Psoas muscle (tissue), 8 donors: ENCODE measurements around the gene RASA3. TPM values are rescaled to one million over a fixed set of nuclear protein-coding genes. Genes with fewer than 3 reads are reported as not detected.

Experiments
- ATAC-seq, 4 donors: fragments of 200-7000 bp; cut with Tn5 transposase; one replicate each; pipeline ENCODE4 v1.9.1; 2020; ENCODE audit warnings: moderate library complexity in 3 of 4, mild to moderate bottlenecking in 2 of 4
- DNase-seq, 2 donors: peaks; one replicate each; pipeline ENCODE4 v3.0.0-alpha.2; 2020
- H3K27ac ChIP-seq: fragments of 200-600 bp; one replicate; pipeline ENCODE4 v1.8.0; 2022
- H3K27me3 ChIP-seq, 3 donors: fragments of 200-600 bp in 1 of 3; one replicate each; pipeline versions ENCODE4 v1.6.1 to v1.8.0; 2013 to 2022; ENCODE audit warnings: low read length in 2 of 3, mild to moderate bottlenecking in 2 of 3, moderate library complexity in 1 of 3; ENCODE audit not compliant: insufficient read depth in 3 of 3
- H3K36me3 ChIP-seq, 2 donors: fragments of 200-600 bp in 1 of 2; one replicate each; pipeline versions ENCODE4 v1.6.1 to v1.8.0; 2013 to 2022; ENCODE audit warnings: low read depth in 1 of 2, mild to moderate bottlenecking in 1 of 2, moderate library complexity in 1 of 2; ENCODE audit not compliant: insufficient read depth in 1 of 2
- H3K4me1 ChIP-seq: fragments of 200-600 bp; one replicate; pipeline ENCODE4 v1.8.0; 2022
- H3K4me3 ChIP-seq: fragments of 200-600 bp; one replicate; pipeline ENCODE4 v1.8.0; 2022; ENCODE audit warnings: mild to moderate bottlenecking
- H3K9me3 ChIP-seq: fragments of 200-600 bp; one replicate; pipeline ENCODE4 v1.8.0; 2022
- WGBS, 3 donors: extraction: QIAGEN DNeasy Blood & Tissue Kit; methylation state at CpG; one replicate each; pipeline versions ENCODE4 v1.1.6 to v1.1.7; 2013; 5-methylcytosine and 5-hydroxymethylcytosine counted together
- intact Hi-C, 2 donors: fragments of 100-400 bp; cut with DNase I; formaldehyde crosslinking; loops; one replicate each; pipeline versions ENCODE4 v1.11.0 to v1.14.2; 2022
- polyA plus RNA-seq, 3 donors: library from polyadenylated mRNA; stranded (reverse); fragments of 200-250 nt; gene quantifications; one replicate each; pipeline ENCODE4 v1.2.3, GENCODE V29; 2013
- total RNA-seq, 4 donors: library from RNA; stranded (reverse); fragmentation: NEBNext Ultra II Directional in 2 of 4; extraction: Animal tissue kit (Norgen Biotek cat#: 25700) in 2 of 4; gene quantifications; one replicate each; pipeline versions ENCODE4 v1.2.1 to v1.2.4, GENCODE V29; 2021 to 2023
- TF ChIP-seq, protein P1 (sequence below): fragments of 200-600 bp; IDR thresholded peaks from one replicate; pipeline ENCODE4 v1.8.0; 2022; ENCODE audit warnings: antibody characterized with exemption
- donor health status: healthy with polysubstance abuse.
- donor health status: DM: no; HTN: no; CAD: no; lungs with moderate emphysema.
- donor health status: Bipolar disorder and iron deficiency.
- donor health status: healthy.
- donor health status: DM: yes; HTN: yes; CAD: no.
- donor health status: DM: no; HTN: no; CAD: no.
- donor health status: DM: no; HTN: no; CAD: no.
- donor health status: DM: yes; HTN: yes; CAD: no.

The RASA3 gene
- total and polyA plus RNA-seq, 7 donors = 4.8 to 24.4 (median 13.1) TPM

DNA sequence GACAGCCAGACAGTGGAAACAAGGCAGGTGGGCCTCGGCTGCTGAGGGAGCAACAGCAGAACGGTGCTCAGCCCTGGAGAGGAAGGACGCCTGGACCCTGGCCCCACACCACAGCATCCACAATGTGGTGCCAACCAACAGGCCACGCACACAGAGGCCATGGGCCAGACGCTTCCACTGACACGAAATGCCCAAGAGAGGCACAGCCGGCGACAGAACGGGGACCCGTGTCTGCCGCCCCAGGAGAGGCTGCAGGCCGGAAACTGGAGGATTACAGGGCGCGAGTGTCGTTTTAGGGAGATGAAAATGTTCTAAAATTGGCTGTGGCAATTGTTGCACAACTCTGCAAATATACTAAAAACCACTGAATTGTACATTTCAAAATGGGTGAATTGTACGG lies 69.7 kb downstream of the RASA3 start:
- intact Hi-C loops = loop anchor here in 1 of 2 donors (5.0 kb wide), 1 partner anchor 40 kb away; no protein-coding TSS in a partner anchor
- Histone ChIP-seq H3K4me3 (no peak overlapping the region), H3K27me3 (no peaks in the 10 kb centered on the region), H3K4me1 (peaks cover 42% of the 10 kb centered on the region), H3K36me3 (no peaks in the 10 kb centered on the region), H3K9me3 (no peaks in the 10 kb centered on the region), H3K27ac (peak overlapping the region; percentile 97)
- 64 to 74% (median 70%) methylated on average over 16 of the region's 16 CpGs for WGBS, 3 donors
- TF ChIP-seq, protein P1, sequence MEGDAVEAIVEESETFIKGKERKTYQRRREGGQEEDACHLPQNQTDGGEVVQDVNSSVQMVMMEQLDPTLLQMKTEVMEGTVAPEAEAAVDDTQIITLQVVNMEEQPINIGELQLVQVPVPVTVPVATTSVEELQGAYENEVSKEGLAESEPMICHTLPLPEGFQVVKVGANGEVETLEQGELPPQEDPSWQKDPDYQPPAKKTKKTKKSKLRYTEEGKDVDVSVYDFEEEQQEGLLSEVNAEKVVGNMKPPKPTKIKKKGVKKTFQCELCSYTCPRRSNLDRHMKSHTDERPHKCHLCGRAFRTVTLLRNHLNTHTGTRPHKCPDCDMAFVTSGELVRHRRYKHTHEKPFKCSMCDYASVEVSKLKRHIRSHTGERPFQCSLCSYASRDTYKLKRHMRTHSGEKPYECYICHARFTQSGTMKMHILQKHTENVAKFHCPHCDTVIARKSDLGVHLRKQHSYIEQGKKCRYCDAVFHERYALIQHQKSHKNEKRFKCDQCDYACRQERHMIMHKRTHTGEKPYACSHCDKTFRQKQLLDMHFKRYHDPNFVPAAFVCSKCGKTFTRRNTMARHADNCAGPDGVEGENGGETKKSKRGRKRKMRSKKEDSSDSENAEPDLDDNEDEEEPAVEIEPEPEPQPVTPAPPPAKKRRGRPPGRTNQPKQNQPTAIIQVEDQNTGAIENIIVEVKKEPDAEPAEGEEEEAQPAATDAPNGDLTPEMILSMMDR = no peak
- ATAC-seq = no peak
- DNase-seq = peak in 1 of 2 donors; percentile 60

DNA sequence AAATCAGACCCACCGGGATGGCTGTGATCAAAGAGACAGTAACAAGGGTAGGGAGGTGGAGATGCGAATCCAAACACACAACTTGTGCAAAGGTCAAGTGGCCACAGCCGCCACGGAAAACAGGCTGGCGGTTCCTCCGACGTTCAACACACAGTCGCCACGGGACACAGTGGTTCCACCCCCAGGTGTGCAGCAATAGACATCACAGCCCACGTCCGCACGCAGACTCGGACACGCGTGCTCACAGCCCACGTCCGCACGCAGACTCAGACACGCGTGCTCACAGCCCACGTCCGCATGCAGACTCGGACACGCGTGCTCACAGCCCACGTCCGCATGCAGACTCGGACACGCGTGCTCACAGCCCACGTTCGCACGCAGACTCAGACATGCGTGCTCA lies 70.1 kb downstream of the RASA3 start:
- Histone ChIP-seq H3K36me3 (no peaks in the 10 kb centered on the region), H3K27me3 (no peaks in the 10 kb centered on the region), H3K9me3 (no peaks in the 10 kb centered on the region), H3K27ac (no peak overlapping the region), H3K4me3 (no peak overlapping the region), H3K4me1 (peaks cover 39% of the 10 kb centered on the region)
- TF ChIP-seq, protein P1 = no peak
- WGBS, 3 donors = 95 to 96% (median 95%) methylated on average over 34 of the region's 34 CpGs
- ATAC-seq (no peak), DNase-seq (peak in 1 of 2 donors; percentile 59)
- intact Hi-C loops = loop anchor here in 1 of 2 donors (5.0 kb wide), 1 partner anchor 40 kb away; no protein-coding TSS in a partner anchor

DNA sequence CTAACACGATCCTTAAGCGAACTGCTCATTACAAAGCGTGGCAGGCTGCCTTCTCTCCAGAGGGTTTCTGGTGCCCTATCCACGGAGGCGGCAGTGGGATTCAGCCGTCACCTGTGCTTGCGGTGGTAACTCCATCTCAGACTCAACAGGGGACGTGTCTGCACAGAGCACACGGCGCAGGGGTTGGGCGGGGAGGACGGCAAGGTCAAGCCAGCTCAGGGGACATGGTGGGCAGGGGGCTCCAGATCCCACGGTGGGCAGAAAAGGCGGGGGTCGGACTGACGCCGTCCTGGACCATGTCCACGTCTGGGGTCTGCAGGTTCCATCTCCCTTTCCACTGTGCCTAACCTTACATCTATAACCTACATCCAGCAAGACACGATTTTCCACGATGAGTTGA lies 70.7 kb downstream of the RASA3 start:
- Histone ChIP-seq H3K4me3 (no peak overlapping the region), H3K27ac (no peak overlapping the region), H3K27me3 (no peaks in the 10 kb centered on the region), H3K4me1 (peaks cover 41% of the 10 kb centered on the region), H3K9me3 (no peaks in the 10 kb centered on the region), H3K36me3 (no peaks in the 10 kb centered on the region)
- WGBS, 3 donors = 89 to 94% (median 93%) methylated on average over 20 of the region's 20 CpGs
- ATAC-seq (no peak), DNase-seq (peak in 1 of 2 donors; percentile 49)
- TF ChIP-seq, protein P1 = no peak
- intact Hi-C loops = loop anchor here in 1 of 2 donors (5.0 kb wide), 1 partner anchor 41 kb away; no protein-coding TSS in a partner anchor

DNA sequence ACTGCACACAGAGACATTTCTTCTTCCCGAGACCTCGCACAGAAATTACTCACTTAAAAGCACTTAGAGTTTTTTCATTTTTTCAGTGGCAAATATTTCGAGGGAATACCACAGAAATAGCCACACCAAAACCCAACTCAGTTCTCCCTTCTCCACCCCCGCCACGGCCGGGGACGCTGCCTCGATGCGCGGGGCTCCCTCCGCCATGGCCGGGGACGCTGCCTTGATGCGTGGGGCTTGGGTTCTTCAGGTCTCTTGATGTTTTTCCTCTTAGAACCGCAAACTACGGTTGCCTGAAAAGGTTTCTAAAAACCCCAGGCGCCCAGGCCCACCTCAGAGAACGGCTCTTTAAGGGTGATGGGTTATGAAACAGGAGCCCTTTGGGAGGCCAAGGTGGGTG lies 71.4 kb downstream of the RASA3 start:
- TF ChIP-seq, protein P1 = no peak
- no peak for ATAC-seq
- peak in 1 of 2 donors; percentile 45 for DNase-seq
- H3K36me3 ChIP-seq = no peaks in the 10 kb centered on the region
- H3K27ac ChIP-seq = peak overlapping the region; percentile 27
- no peak overlapping the region for H3K4me3 ChIP-seq
- H3K27me3 ChIP-seq = no peaks in the 10 kb centered on the region
- H3K9me3 ChIP-seq = no peaks in the 10 kb centered on the region
- intact Hi-C loops = loop anchor here in 1 of 2 donors (5.0 kb wide), 1 partner anchor 41 kb away; no protein-coding TSS in a partner anchor
- H3K4me1 ChIP-seq = peaks cover 36% of the 10 kb centered on the region
- WGBS, 3 donors = 94 to 96% (median 95%) methylated on average over 18 of the region's 18 CpGs
